Measurements from ENCODE around the gene ARHGEF37. TPM values are rescaled to one million over a fixed set of nuclear protein-coding genes. Genes with fewer than 3 reads are reported as not detected.

The ARHGEF37 gene
- total RNA-seq, 2 donors from 2014 or later: 14.2 to 23.5 TPM

DNA sequence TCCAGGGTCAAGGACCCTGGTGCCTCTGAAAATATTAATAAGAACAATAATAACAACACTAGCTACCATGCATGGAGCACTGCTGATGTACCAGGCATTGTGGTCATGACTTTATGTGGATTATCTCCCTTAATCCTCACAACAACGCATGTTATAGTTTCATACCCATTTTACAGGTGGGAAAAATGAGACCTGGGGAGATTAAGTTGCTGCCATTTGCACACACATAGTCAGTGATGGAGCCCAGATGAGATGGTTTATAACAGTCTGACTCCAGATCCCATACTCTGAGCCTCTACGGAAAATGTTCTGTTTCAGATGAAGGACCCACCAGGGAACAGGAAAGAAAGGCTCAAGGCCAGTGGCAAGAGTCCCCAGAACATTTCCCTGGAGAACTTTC, 100.6 kb downstream of the ARHGEF37 start:
- ATAC-seq (no peak), DNase-seq (no peak)
- intact Hi-C loops (cut with DNase I, micrococcal nuclease): no loop called here

- ATAC-seq (no peak), DNase-seq (no peak)
- intact Hi-C loops (cut with DNase I, micrococcal nuclease): no loop called here
These were observed 101.3 kb downstream of the ARHGEF37 start for GRCh38 chr5:149682532-149683075.

DNA sequence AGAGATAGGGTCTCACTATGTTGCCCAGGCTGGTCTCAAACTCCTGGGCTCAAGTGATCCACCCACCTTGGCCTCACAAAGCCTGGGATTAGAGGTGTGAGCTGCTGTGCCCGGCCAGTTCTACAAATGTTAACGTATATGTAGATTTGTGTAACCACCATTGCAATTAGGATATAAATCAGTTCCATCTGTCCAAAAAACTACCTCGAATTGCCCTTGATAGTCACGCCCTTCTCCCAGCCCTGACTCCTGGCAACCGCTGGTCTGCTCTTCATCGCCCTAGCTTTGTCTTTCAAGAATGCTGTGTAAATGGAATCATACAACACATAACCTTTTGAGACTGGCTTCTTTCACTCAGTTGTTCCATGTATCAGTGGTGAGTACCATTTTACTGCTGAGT, 102.7 kb downstream of the ARHGEF37 start:
- DNase-seq (no peak), ATAC-seq (peak; percentile 42)
- intact Hi-C loops (cut with DNase I, micrococcal nuclease): no loop called here

GRCh38 chr5:149684371-149684770, 103.1 kb downstream of the ARHGEF37 start:
- DNase-seq (no peak), ATAC-seq (no peak)
- intact Hi-C loops (cut with DNase I, micrococcal nuclease): no loop called here

Other genes with a start within 250 kb of the ARHGEF37 start
- gene GRPEL2, start 236.0 kb upstream of the ARHGEF37 start, total RNA-seq: 10 to 100 TPM; 10.4 to 10.7 TPM
- 1 to 10 TPM; 3.3 to 3.9 TPM for gene PCYOX1L, start 223.5 kb upstream of the ARHGEF37 start, total RNA-seq
- 1 to 10 TPM in 1 of 2 donors, not detected in 1; 1.1 TPM for gene IL17B, start 202.2 kb upstream of the ARHGEF37 start, total RNA-seq
- 100 to 1,000 TPM; 202 to 229 TPM for gene CSNK1A1, start 30.1 kb upstream of the ARHGEF37 start, total RNA-seq
- 10 to 100 TPM; 25.7 to 60.8 TPM for gene PPARGC1B, start 148.8 kb downstream of the ARHGEF37 start, total RNA-seq